HG02588 (cell line): ENCODE measurements around the gene RARRES2.
A peak's percentile ranks its signal among the peaks of the same experiment; 100 is the strongest.

Experiments used
- ATAC-seq: cut with Tn5 transposase; IDR thresholded peaks from one replicate; pipeline ENCODE4 v1.9.1; 2021; ENCODE audit warnings: mild to moderate bottlenecking, moderate library complexity; ENCODE audit not compliant: unreplicated experiment

The RARRES2 gene

GRCh38 chr7:150377196-150377595 is 35.8 kb upstream of the RARRES2 start:
- ATAC-seq, result no peak

- ATAC-seq, result no peak
Measured at GRCh38 chr7:150376560-150376959, 35.1 kb upstream of the RARRES2 start.

- peak; percentile 20 for ATAC-seq
Measured at GRCh38 chr7:150375662-150376521, 34.5 kb upstream of the RARRES2 start.

GRCh38 chr7:150374472-150374871 is 33.0 kb upstream of the RARRES2 start:
- no peak for ATAC-seq

- ATAC-seq, result no peak
Measured at GRCh38 chr7:150374026-150374425, 32.6 kb upstream of the RARRES2 start.

- no peak for ATAC-seq
Measured at GRCh38 chr7:150373049-150373801, 31.8 kb upstream of the RARRES2 start.

- no peak for ATAC-seq
Measured at GRCh38 chr7:150372271-150373048, 31.0 kb upstream of the RARRES2 start.

- no peak for ATAC-seq
Measured at GRCh38 chr7:150371996-150372270, 30.5 kb upstream of the RARRES2 start.

GRCh38 chr7:150371131-150371995 is 29.9 kb upstream of the RARRES2 start:
- no peak for ATAC-seq

- no peak for ATAC-seq
Measured at GRCh38 chr7:150370612-150371071, 29.2 kb upstream of the RARRES2 start.

GRCh38 chr7:150369748-150370501 is 28.5 kb upstream of the RARRES2 start:
- no peak for ATAC-seq

GRCh38 chr7:150368884-150369747 is 27.7 kb upstream of the RARRES2 start:
- peak; percentile 38 for ATAC-seq

GRCh38 chr7:150368096-150368883 is 26.9 kb upstream of the RARRES2 start, which contains the start of gene REPIN1:
TSS of gene REPIN1 (plus strand) at chr7:150368822. CDS start at chr7:150369712, 890 bp downstream.
- ATAC-seq, result peak; percentile 63

GRCh38 chr7:150367677-150368095 is 26.3 kb upstream of the RARRES2 start:
- ATAC-seq, result no peak

GRCh38 chr7:150365673-150366398 is 24.4 kb upstream of the RARRES2 start:
- ATAC-seq, result no peak

- no peak for ATAC-seq
Measured at GRCh38 chr7:150365194-150365593, 23.8 kb upstream of the RARRES2 start.

- peak; percentile 33 for ATAC-seq
Measured at GRCh38 chr7:150363872-150364271, 22.4 kb upstream of the RARRES2 start.
